Gastroesophageal sphincter (tissue), 4 donors: Measurements from ENCODE around the gene CENPB. TPM values are rescaled to one million over a fixed set of nuclear protein-coding genes. Genes with fewer than 3 reads are reported as not detected.

Source experiments
- ATAC-seq: fragments of 150-250 bp; one replicate; pipeline ENCODE4 v1.9.1; 2016; ENCODE audit warnings: mild to moderate bottlenecking, moderate library complexity
- H3K27ac ChIP-seq, 4 donors: fragments of 200-600 bp; sonication (generic) in 3 of 4; 1 replicate in 3 of 4; 2 replicates in 1 of 4; pipeline ENCODE4 v1.5.1; 2016 to 2019
- H3K27me3 ChIP-seq: fragments of 200-600 bp; sonication (generic); one replicate; pipeline ENCODE4 v1.5.1; 2019
- H3K36me3 ChIP-seq, 2 donors: fragments of 200-600 bp; sonication (generic); one replicate each; pipeline ENCODE4 v1.5.1; 2019; ENCODE audit warnings: control low read depth in 1 of 2
- H3K4me1 ChIP-seq, 3 donors: fragments of 200-600 bp; sonication (generic); 1 replicate in 2 of 3; 2 replicates in 1 of 3; pipeline ENCODE4 v1.5.1; 2016 to 2019; ENCODE audit warnings: control low read depth in 2 of 3
- H3K4me3 ChIP-seq, 2 donors: fragments of 200-600 bp; sonication (generic); one replicate each; pipeline ENCODE4 v1.5.1; 2019; ENCODE audit warnings: mild to moderate bottlenecking in 1 of 2, moderate library complexity in 1 of 2
- H3K9me3 ChIP-seq, 3 donors: fragments of 200-600 bp; sonication (generic); one replicate each; pipeline ENCODE4 v1.5.1; 2017 to 2019; ENCODE audit warnings: control low read depth in 2 of 3
- EP300 ChIP-seq: sonication (generic); formaldehyde crosslinking; IDR thresholded peaks from one replicate; pipeline ENCODE4 v1.6.1; 2017; ENCODE audit warnings: antibody characterized with exemption, mild to moderate bottlenecking
- POLR2A ChIP-seq, 2 donors: fragments of 450-650 bp; IDR thresholded peaks; one replicate each; pipeline ENCODE4 v1.6.1; 2017; ENCODE audit warnings: antibody characterized with exemption in 2 of 2, mild to moderate bottlenecking in 2 of 2, moderate library complexity in 1 of 2
- POLR2AphosphoS5 ChIP-seq: sonication (generic); formaldehyde crosslinking; IDR thresholded peaks from one replicate; pipeline ENCODE4 v1.6.1; 2017; ENCODE audit warnings: antibody characterized with exemption
- WGBS, 2 donors: methylation state at CpG; one replicate each; pipeline ENCODE4 v1.1.5; 2018; ENCODE audit warnings: low coverage in 1 of 2; 5-methylcytosine and 5-hydroxymethylcytosine counted together
- total RNA-seq, 4 donors: library from RNA; depleted of rRNA; stranded (reverse); fragments of >200 nt; gene quantifications; one replicate each; pipeline ENCODE4 v1.1.0, GENCODE V29; 2016
- TF ChIP-seq, protein P1 (sequence below), 4 experiments: fragments of 200-600 bp in 2 of 4; fragments of 450-650 bp in 2 of 4; sonication (generic) in 1 of 4; IDR thresholded peaks; one replicate each; pipeline ENCODE4 v1.5.1; 2017 to 2019; ENCODE audit warnings: antibody characterized with exemption in 4 of 4, mild to moderate bottlenecking in 2 of 4, moderate library complexity in 2 of 4

Gene CENPB
- total RNA-seq, 4 donors from 2014 or later: 134 to 200 (median 139) TPM

DNA sequence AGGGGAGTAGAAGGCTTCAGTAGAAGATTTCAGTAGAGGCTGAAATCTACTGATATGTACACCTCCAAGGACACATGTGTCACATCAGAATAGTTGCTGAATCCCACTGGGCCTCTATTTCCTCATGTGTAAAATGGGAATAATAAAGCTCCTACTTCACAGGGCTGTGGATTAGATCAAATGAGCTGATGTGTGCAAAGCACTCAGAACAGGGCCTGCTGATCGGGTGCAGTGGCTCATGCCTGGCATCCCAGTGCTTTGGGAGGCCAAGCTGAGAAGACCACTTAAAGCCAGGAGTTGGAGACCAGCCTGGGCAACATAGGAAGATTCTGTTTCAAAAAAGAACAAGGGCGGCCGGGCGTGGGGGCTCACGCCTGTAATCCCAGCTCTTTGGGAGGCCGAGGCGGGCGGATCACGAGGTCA, 25.7 kb upstream of the CENPB start:
- no peaks in the 10 kb centered on the region for H3K9me3 ChIP-seq
- TF ChIP-seq, protein P1, sequence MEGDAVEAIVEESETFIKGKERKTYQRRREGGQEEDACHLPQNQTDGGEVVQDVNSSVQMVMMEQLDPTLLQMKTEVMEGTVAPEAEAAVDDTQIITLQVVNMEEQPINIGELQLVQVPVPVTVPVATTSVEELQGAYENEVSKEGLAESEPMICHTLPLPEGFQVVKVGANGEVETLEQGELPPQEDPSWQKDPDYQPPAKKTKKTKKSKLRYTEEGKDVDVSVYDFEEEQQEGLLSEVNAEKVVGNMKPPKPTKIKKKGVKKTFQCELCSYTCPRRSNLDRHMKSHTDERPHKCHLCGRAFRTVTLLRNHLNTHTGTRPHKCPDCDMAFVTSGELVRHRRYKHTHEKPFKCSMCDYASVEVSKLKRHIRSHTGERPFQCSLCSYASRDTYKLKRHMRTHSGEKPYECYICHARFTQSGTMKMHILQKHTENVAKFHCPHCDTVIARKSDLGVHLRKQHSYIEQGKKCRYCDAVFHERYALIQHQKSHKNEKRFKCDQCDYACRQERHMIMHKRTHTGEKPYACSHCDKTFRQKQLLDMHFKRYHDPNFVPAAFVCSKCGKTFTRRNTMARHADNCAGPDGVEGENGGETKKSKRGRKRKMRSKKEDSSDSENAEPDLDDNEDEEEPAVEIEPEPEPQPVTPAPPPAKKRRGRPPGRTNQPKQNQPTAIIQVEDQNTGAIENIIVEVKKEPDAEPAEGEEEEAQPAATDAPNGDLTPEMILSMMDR (IDR thresholded peaks at IDR 0.05): no peak
- no peak for TF ChIP-seq EP300
- no peak for TF ChIP-seq POLR2A (IDR thresholded peaks at IDR 0.05)
- TF ChIP-seq POLR2AphosphoS5: no peak
- H3K4me3 ChIP-seq: no peak overlapping the region
- ATAC-seq: no peak
- peak overlapping the region; percentile 62 to 96 (median 88) for H3K27ac ChIP-seq
- WGBS, 2 donors: 92% methylated on average over 6 of the region's 9 CpGs; no CpG with 5 or more reads in 1 of the 2 donors
- no peaks in the 10 kb centered on the region for H3K36me3 ChIP-seq
- H3K4me1 ChIP-seq: peaks cover 4 to 61% (median 27%) of the 10 kb centered on the region in 3 donors
- H3K27me3 ChIP-seq: no peaks in the 10 kb centered on the region

DNA sequence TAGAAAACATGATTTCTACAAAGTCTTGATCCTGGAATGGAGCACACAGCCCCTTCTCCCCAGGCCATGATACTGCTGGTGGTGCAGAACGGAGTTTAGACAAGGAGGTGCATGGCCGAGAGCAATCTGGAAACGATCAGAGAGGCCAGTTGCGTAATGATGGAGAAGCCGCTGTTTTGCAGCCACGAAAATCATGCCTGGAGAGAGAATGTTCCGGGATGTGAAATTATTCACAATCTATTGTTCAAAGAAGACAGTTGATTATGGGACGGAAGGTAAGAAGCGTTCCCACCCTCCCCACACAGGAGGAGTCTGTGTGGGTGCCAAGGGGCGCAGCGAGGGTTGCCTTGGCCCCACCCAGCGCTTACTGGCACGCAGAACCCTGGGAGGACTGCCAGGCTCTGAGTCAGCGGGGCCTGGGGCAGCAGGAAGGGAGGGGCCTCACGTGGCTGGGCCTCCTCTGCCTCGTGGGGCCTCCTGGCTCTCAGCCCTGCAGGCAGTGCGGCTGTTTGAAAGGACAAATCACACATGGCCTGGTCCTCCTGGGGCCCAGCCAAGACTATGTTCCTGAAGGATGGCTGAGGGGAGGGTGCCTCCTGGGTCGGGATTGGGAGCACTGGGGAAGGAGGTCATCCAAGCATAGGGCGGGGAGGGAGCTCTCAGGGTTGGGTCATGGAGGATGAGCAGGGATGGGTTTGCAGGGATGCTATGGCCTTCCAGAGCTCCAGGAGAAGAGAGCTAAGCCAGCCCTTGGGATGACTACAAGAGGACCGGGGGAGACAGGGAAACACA, 25.1 kb upstream of the CENPB start:
- H3K4me1 ChIP-seq: peaks cover 8 to 67% (median 33%) of the 10 kb centered on the region in 3 donors
- peak overlapping the region; percentile 38 to 50 for H3K4me3 ChIP-seq
- H3K36me3 ChIP-seq: no peaks in the 10 kb centered on the region
- ATAC-seq: peak; percentile 92
- TF ChIP-seq, protein P1 (IDR thresholded peaks at IDR 0.05): peak in 1 of 4 experiments; percentile 1
- TF ChIP-seq POLR2AphosphoS5: peak; percentile 100
- TF ChIP-seq EP300: peak; percentile 35
- peak; percentile 68 to 70 for TF ChIP-seq POLR2A (IDR thresholded peaks at IDR 0.05)
- WGBS, 2 donors: 1 to 6% methylated on average over 2 to 12 of the region's 20 CpGs
- H3K27ac ChIP-seq: peak overlapping the region; percentile 86 to 96 (median 92)
- no peaks in the 10 kb centered on the region for H3K9me3 ChIP-seq
- no peaks in the 10 kb centered on the region for H3K27me3 ChIP-seq

DNA sequence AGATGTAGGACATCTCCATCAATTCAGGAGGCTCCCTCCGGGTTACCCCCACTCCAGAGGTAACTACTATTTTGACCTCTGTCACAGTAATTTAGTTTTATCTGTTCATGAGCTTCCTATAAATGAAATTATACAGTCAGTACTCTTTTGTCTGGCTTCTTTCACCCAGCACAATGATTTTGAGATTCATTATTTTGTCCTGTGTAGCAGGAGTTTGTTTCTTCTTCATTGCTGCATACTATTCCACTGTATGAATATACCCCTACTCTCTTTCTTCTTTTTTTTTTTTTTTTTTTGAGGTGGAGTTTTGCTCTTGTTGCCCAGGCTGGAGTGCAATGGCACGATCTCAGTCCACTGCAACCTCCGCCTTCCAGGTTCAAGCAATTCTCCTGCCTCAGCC, 22.0 kb upstream of the CENPB start:
- WGBS, 2 donors: 68% methylated on average over 3 of the region's 3 CpGs; no CpG with 5 or more reads in 1 of the 2 donors

DNA sequence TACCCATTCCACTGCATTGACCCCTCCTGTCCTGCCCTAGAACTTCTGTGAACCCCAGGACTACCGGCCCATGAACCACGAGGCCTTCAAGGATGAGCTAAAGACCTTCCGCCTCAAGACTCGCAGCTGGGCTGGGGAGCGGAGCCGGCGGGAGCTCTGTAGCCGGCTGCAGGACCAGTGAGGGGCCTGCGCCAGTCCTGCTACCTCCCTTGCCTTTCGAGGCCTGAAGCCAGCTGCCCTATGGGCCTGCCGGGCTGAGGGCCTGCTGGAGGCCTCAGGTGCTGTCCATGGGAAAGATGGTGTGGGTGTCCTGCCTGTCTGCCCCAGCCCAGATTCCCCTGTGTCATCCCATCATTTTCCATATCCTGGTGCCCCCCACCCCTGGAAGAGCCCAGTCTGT, 18.2 kb upstream of the CENPB start:
- H3K36me3 ChIP-seq: peaks cover 0 to 63% of the 10 kb centered on the region in 2 donors
- ATAC-seq: no peak
- H3K9me3 ChIP-seq: peaks cover 0 to 5% (median 0%) of the 10 kb centered on the region in 3 donors
- 40% methylated on average over 1 of the region's 11 CpGs; no CpG with 5 or more reads in 1 of the 2 donors for WGBS, 2 donors
- no peaks in the 10 kb centered on the region for H3K27me3 ChIP-seq
- no peak overlapping the region for H3K4me3 ChIP-seq
- peaks cover 4 to 79% (median 23%) of the 10 kb centered on the region in 3 donors for H3K4me1 ChIP-seq
- TF ChIP-seq POLR2A (IDR thresholded peaks at IDR 0.05) (no peak), POLR2AphosphoS5 (no peak), EP300 (no peak)
- TF ChIP-seq, protein P1 (IDR thresholded peaks at IDR 0.05): no peak
- H3K27ac ChIP-seq: peak overlapping the region in 3 of 4 donors; percentile 96 to 97 (median 96)

More for the DNA sequence above, 22.0 kb upstream of the CENPB start:
- peaks cover 8 to 87% (median 41%) of the 10 kb centered on the region in 3 donors for H3K4me1 ChIP-seq
- H3K27me3 ChIP-seq: no peaks in the 10 kb centered on the region
- peak overlapping the region; percentile 88 to 97 (median 96) for H3K27ac ChIP-seq
- peaks cover 0 to 25% of the 10 kb centered on the region in 2 donors for H3K36me3 ChIP-seq
- no peak for ATAC-seq
- H3K9me3 ChIP-seq: peaks cover 0 to 5% (median 0%) of the 10 kb centered on the region in 3 donors
- H3K4me3 ChIP-seq: peak overlapping the region in 1 of 2 donors; percentile 30
- TF ChIP-seq EP300 (no peak), POLR2AphosphoS5 (no peak), POLR2A (IDR thresholded peaks at IDR 0.05) (no peak)
- TF ChIP-seq, protein P1 (IDR thresholded peaks at IDR 0.05): no peak
